Measurements from ENCODE around the gene EXOC7.

DNA sequence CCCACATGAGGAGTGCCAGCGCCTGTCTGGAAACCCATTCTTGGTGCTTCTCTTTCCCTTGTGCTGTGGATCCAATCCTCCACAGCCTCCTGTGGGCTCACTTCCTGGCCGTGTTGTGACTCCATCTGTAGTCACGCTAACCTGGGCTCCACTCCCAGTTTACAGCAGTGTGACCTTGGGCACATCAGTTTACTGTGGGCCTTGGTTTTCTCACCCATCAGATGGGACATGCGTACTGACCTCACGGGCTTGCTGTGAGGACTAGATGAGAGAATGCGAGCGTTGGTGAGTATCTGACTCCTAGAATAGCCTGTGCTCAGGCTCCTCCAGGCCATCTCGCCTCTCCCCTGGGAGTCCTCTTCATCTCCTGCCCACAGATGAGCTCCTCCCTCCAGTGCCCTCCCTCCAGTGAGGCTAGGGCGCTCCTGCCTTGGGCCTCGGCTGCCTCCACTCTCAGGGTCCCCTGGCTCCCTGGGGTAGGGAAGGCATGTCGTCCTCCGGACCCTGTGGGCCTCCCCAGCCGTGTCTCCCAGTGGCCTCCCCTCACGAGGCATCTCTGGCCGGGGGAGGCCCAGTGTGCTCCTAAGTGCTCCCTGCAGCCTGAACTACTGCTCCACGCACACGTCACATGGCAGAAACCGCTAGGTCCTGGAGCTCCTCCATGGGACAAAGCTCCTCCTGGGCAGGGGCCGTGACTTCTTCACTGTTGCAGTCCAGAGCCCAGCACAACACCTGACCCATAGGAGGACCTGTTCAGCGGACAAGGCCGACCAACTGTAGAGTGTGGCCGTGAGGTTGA is 42.7 kb upstream of the EXOC7 start:
- no peak for TF ChIP-seq POLR2A (IDR thresholded peaks at IDR 0.05)
- no peak for TF ChIP-seq POLR2AphosphoS5 (IDR thresholded peaks at IDR 0.05)
- TF ChIP-seq, protein P1, sequence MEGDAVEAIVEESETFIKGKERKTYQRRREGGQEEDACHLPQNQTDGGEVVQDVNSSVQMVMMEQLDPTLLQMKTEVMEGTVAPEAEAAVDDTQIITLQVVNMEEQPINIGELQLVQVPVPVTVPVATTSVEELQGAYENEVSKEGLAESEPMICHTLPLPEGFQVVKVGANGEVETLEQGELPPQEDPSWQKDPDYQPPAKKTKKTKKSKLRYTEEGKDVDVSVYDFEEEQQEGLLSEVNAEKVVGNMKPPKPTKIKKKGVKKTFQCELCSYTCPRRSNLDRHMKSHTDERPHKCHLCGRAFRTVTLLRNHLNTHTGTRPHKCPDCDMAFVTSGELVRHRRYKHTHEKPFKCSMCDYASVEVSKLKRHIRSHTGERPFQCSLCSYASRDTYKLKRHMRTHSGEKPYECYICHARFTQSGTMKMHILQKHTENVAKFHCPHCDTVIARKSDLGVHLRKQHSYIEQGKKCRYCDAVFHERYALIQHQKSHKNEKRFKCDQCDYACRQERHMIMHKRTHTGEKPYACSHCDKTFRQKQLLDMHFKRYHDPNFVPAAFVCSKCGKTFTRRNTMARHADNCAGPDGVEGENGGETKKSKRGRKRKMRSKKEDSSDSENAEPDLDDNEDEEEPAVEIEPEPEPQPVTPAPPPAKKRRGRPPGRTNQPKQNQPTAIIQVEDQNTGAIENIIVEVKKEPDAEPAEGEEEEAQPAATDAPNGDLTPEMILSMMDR (IDR thresholded peaks at IDR 0.05): no peak
